ENCODE measurements around the gene ADAM19. TPM values are rescaled to one million over a fixed set of nuclear protein-coding genes. Genes with fewer than 3 reads are reported as not detected.

Gene ADAM19
- total RNA-seq, 2 donors from 2014 or later, result 9.9 to 46.1 TPM

- Histone ChIP-seq H3K27ac (no peak overlapping the region), H3K9me3 (no peaks in the 10 kb centered on the region), H3K4me3 (no peak overlapping the region), H3K36me3 (no peaks in the 10 kb centered on the region), H3K27me3 (replicated peaks; ENCODE audit: insufficient read depth) (no peaks in the 10 kb centered on the region), H3K4me1 (ENCODE audit: control insufficient read depth in 1 of 2, low read depth in 2 of 2) (peaks cover 0 to 32% of the 10 kb centered on the region in 2 donors)
- no peak for TF ChIP-seq CTCF (IDR thresholded peaks at IDR 0.05)
- DNase-seq (ENCODE audit: low spot score), result no peak
- no peak for ATAC-seq (ENCODE audit: insufficient number of reproducible peaks, low FRiP score, low read depth)
These were observed 1.1 kb upstream of the ADAM19 start for GRCh38 chr5:157576678-157577077.

- no peak for DNase-seq (ENCODE audit: low spot score)
- peaks cover 5 to 41% of the 10 kb centered on the region in 2 donors for H3K4me1 ChIP-seq (ENCODE audit: control insufficient read depth in 1 of 2, low read depth in 2 of 2)
- no peaks in the 10 kb centered on the region for H3K9me3 ChIP-seq
- peak overlapping the region; percentile 79 to 82 for H3K27ac ChIP-seq
- H3K36me3 ChIP-seq, result no peaks in the 10 kb centered on the region
- no peak for ATAC-seq (ENCODE audit: insufficient number of reproducible peaks, low FRiP score, low read depth)
- TF ChIP-seq CTCF (IDR thresholded peaks at IDR 0.05), result no peak
- peak overlapping the region; percentile 89 for H3K4me3 ChIP-seq
- no peaks in the 10 kb centered on the region for H3K27me3 ChIP-seq (replicated peaks; ENCODE audit: insufficient read depth)
These were observed 857 bp downstream of the ADAM19 start for GRCh38 chr5:157574456-157575380.

- no peaks in the 10 kb centered on the region for H3K27me3 ChIP-seq (replicated peaks; ENCODE audit: insufficient read depth)
- no peaks in the 10 kb centered on the region for H3K9me3 ChIP-seq
- peak overlapping the region in 1 of 2 donors; percentile 9 for H3K27ac ChIP-seq
- peaks cover 5 to 41% of the 10 kb centered on the region in 2 donors for H3K4me1 ChIP-seq (ENCODE audit: control insufficient read depth in 1 of 2, low read depth in 2 of 2)
- DNase-seq (ENCODE audit: low spot score) (no peak), ATAC-seq (ENCODE audit: insufficient number of reproducible peaks, low FRiP score, low read depth) (no peak)
- H3K4me3 ChIP-seq, result no peak overlapping the region
- H3K36me3 ChIP-seq, result no peaks in the 10 kb centered on the region
- TF ChIP-seq CTCF (IDR thresholded peaks at IDR 0.05), result no peak
These were observed 4.2 kb downstream of the ADAM19 start for GRCh38 chr5:157571357-157571827.

DNA sequence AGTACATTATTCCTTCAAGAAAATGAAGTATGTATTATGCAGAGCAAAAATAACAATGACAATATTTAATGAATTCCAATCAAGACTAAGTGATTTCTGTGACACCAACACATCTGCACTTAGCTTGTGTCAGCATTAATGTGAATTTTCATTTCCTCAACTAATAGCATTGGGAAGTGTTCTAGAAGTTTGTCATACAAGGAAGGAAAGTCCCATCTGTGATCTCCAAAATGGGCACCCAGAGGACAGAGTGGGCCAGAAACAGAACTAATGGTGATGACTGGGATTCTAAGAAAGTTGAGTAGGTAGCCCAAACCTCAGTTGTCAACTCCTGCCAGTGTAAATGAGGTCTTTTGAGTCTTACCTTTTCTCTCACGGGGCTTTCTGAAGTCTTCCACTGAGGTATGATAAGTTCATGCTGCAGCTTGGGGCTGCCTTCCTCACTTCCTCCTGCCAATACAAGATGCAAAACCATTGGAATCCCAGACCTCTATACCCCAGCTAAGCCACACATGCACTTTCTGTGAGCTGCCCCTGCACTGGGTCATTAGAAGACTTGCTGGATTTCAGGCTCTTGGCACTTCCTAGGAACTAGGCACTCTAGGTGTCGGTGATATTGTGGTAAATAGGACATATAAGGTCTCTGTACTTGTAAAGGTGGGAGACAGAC, 4.9 kb downstream of the ADAM19 start:
- peak overlapping the region in 1 of 2 donors; percentile 9 for H3K27ac ChIP-seq

More for the DNA sequence above, 4.9 kb downstream of the ADAM19 start:
- Histone ChIP-seq H3K36me3 (no peaks in the 10 kb centered on the region), H3K9me3 (no peaks in the 10 kb centered on the region), H3K27me3 (replicated peaks; ENCODE audit: insufficient read depth) (no peaks in the 10 kb centered on the region), H3K4me1 (ENCODE audit: control insufficient read depth in 1 of 2, low read depth in 2 of 2) (peaks cover 5 to 41% of the 10 kb centered on the region in 2 donors), H3K4me3 (no peak overlapping the region)
- ATAC-seq (ENCODE audit: insufficient number of reproducible peaks, low FRiP score, low read depth), result no peak
- TF ChIP-seq CTCF (IDR thresholded peaks at IDR 0.05), result no peak
- DNase-seq (ENCODE audit: low spot score), result no peak

Data from thoracic aorta (tissue), 2 donors.